ENCODE data around the gene UTP14A.
"Not testable (repeated sequence)": the region's sequence is repeated elsewhere in the genome, so short reads cannot be mapped to it uniquely, and the experiment has no call there.

UTP14A gene

GRCh38 chrX:129905787-129906580, at the start of gene UTP14A:
TSS of gene UTP14A (plus strand) at chrX:129906164. CDS start at chrX:129906211, 47 bp downstream.
- FAIRE-seq: peak; percentile 26

- not testable (repeated sequence) for FAIRE-seq
Measured at GRCh38 chrX:129859134-129859533, 46.8 kb upstream of the UTP14A start.

GRCh38 chrX:129866321-129866720, 39.6 kb upstream of the UTP14A start:
- FAIRE-seq: not testable (repeated sequence)

DNA sequence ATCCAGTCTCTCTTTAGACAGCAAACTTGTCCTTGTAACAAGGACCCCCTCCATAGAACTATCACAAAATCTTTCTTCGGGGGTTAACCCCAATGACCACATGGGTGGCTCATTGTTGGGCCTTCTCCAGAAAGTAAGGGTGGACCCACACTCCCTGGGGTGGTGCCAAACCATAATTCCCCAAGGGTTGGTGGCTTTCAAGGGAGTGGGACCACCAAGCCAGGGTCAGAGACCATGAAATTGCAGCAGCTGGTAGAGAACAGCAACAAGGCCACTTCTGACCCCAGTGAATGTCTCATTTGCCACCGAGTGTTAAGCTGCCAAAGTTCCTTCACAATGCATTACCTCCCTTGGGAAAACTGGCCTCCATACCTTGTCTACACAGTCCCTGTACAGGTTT, 33.4 kb upstream of the UTP14A start:
- FAIRE-seq: no peak

- no peak for FAIRE-seq
Measured at GRCh38 chrX:129875669-129876068, 30.3 kb upstream of the UTP14A start.

DNA sequence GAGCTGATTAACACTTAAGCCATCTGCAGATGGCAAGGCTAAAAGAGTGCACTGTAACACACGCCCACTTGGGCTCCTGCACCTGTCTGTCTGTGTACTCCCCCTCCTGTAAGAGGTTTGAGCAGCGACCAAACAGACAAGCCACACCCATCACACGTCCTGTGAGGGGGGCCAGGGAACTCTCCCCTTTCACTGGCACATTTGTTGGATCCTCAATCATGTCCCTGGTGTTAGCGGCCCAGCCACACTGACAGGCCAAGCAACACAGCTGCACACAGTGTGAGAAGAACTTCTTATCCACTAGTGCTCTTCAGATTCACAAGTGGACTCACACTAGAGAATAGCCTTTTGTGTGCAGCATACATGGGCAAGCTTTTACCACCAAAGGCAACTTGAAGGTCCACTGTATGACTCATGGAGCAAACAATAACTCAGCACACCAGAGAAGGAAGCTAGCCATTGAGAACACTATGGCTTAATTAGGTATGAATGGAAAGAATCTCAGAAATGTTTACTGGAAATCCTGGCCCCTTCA, 29.1 kb upstream of the UTP14A start:
- no peak for FAIRE-seq

GRCh38 chrX:129877401-129877800, 28.6 kb upstream of the UTP14A start:
- FAIRE-seq: no peak

- no peak for FAIRE-seq
Measured at GRCh38 chrX:129900054-129900453, 5.9 kb upstream of the UTP14A start.

DNA sequence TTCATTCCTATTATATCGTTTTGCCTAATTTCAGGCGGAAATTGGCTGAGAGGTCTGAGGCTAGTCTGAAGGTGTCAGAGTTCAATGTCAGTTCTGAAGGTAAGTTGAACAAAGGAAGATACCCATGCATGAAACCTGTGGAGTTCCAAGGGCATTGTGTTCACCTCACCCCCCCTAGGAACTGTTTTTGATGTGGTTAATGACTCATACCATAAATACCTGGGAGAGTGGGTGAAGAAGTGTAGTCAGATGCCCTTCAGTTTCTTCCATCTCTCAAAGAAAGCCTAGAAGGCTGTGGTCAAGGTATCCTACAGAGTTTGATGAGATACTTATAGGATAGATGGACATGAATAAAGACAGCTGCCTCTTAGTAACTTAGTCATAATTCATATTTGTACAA, 2.7 kb downstream of the UTP14A start:
- FAIRE-seq: no peak

DNA sequence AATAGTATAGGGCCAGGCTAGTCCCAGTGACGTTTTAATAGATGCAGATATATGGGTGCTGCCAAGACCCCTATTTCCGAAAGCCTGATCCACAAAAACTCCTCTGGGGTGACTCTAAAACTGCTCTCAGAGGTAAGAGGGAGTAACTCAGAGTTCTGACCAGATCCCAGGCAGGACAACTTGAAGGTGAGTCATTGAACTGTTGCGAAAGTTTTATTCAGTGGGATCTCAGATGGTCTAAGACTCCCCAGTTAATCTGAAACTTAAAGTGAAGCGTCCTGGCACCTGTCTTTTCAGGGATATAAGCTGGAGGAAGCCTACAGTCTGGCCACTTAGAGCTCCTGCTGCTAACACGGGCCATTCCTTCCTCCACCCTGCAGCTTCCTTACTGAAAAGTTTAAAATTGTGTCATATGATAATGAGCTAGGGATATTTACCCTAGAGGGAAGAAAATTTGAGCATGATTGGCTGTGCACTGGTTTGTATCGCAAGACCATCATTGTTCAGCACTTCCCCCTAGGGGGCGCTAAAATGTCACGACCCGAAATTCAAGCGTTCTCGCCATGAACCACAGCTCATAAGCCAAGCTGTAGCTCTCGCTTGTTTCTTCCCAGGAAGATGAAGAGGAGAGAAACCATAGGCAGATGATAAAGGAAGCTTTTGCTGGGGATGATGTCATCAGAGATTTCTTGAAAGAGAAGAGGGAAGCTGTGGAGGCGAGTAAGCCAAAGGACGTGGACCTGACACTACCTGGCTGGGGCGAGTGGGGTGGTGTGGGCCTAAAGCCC, 19.5 kb downstream of the UTP14A start:
- peak; percentile 80 for FAIRE-seq

- no peak for FAIRE-seq
Measured at GRCh38 chrX:129930941-129931410, 25.0 kb downstream of the UTP14A start.

DNA sequence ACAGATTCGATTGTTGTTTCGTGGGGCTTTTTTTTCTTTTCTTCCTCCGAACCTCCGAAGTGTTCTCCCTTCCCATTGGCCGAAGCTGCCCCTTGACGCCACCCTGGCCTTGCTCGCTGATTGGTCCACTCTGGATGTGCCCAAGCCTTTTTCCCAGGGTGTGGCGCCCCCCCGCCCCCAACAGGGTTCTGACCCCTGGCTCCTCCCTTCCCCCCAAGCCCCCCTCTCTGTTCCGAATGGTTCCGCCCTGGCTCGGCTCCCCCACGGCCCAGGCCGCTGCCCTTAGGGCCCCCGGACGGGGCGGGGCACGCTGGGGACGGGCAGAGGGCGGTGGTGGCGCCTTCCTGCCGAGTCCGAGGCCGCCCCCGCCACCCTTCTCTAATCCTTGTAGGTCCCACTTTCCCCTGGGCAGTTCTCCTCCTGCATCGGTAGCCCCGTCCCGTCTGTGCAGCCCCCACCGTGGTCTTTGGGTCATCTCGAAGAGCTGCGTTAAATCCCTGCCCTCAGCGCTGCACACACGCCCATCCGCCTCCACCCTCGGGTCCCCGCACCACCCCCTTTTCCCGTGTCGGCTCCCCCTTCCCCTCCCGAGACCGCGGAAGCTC, 25.5 kb downstream of the UTP14A start:
- FAIRE-seq: no peak

GRCh38 chrX:129932016-129932820, 26.3 kb downstream of the UTP14A start:
- FAIRE-seq: no peak

- FAIRE-seq: no peak
Measured at GRCh38 chrX:129932821-129933321, 26.9 kb downstream of the UTP14A start.

DNA sequence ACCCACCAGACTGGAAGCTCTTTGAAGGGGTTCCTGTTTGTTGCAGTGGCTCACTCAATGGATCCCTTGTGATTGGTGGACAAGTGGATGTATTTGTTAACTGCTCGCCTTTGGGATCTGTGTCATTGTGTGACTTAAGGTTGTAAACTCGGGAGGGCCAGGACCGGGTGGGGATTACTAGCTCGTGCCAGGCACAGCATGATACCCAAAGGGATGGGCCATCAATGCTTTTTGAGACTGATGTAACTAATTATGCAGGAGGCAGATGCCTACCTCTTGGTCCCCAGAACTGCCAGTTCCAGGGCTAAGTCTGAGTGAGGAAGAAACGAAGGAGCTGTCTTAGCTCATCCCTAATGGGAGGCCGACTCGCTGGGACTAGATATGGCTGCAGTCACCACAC, 27.7 kb downstream of the UTP14A start:
- FAIRE-seq: no peak

DNA sequence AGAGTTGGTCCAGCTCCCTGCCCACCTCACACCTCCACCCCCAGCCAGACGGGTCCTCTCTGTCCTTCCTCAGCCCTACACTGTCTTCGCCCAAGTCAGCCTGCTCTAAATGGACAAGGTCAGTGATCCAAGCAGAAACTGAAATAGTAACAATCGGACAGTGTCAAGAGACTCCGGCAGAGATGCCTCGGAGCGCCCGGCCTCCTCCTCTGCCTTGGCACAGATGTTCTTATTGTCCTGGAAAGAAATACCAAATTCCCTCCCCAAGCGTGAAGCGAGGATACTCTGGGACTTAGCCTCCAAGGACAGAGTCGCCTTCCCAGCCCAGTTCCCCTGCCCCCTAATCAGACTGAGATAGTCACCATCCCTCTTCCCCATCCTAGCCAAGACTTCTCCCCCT, 28.5 kb downstream of the UTP14A start:
- no peak for FAIRE-seq

GRCh38 chrX:129934952-129935351, 29.0 kb downstream of the UTP14A start:
- no peak for FAIRE-seq

- no peak for FAIRE-seq
Measured at GRCh38 chrX:129938081-129938480, 32.1 kb downstream of the UTP14A start.

GRCh38 chrX:129939986-129940385, 34.0 kb downstream of the UTP14A start:
- FAIRE-seq: no peak

DNA sequence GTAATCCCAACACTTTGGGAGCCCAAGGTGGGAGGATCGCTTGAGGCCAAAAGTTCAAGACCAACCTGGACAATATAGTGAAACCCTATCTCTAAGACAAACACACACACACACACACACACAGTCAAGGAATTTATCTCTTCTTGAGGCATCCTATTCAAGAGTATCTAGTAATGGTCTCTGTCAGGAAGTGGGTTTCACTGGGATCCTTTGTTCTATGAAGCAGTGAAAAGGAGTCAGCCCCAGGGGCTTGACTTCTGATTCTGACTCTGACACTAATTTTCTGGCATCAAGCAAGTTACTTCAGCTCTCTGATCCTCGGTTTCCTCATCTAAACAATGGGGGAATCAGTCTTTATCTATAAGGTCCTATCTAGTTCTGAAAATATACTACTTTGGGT, 34.8 kb downstream of the UTP14A start:
- no peak for FAIRE-seq

DNA sequence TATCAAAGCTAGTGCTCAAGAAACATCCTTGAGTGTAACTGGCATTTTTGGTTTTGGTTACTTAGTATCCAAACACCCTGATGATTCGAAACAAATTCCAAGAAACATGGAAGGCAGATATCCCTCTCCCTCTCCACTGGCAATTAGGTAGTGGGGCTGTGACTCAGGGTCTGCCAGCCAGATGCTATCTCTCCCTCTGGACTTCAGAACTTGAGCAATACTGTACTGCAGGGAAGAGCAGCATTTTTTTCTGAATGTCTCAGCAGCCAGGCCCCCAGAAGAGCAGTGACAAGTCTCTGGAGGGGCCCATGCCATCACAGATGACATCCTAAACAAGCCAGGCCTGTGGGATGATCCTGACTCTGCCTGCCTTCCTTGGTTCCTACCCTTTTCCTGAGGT, 39.2 kb downstream of the UTP14A start:
- no peak for FAIRE-seq

GRCh38 chrX:129953334-129953648, 47.3 kb downstream of the UTP14A start:
- no peak for FAIRE-seq
